DOHH2 (cell line): Measurements from ENCODE around the gene LTO1.

Source experiments
- H3F3A ChIP-seq: fragments of 200-600 bp; sonication (generic), shearing (Covaris generic); 2 replicates; pipeline ENCODE4 v1.6.0; 2016; ENCODE audit warnings: antibody characterized with exemption, mild to moderate bottlenecking; ENCODE audit not compliant: control insufficient read depth, insufficient read depth
- H3K27ac ChIP-seq: fragments of 200-600 bp; sonication (generic); 2 replicates; pipeline ENCODE4 v1.5.1; 2014; ENCODE audit warnings: low read depth, mild to moderate bottlenecking, low read length, moderate library complexity
- H3K27me3 ChIP-seq: fragments of 200-600 bp; sonication (generic); 2 replicates; pipeline ENCODE4 v1.6.1; 2014; ENCODE audit warnings: mild to moderate bottlenecking, low read length, mixed read lengths; ENCODE audit not compliant: control insufficient read depth
- H3K36me3 ChIP-seq: fragments of 200-600 bp; sonication (generic); 2 replicates; pipeline ENCODE4 v1.6.1; 2014; ENCODE audit warnings: mild to moderate bottlenecking, low read length, moderate library complexity, mixed read lengths; ENCODE audit not compliant: control insufficient read depth
- H3K4me1 ChIP-seq: fragments of 200-600 bp; sonication (generic); 2 replicates; pipeline ENCODE4 v1.6.1; 2014; ENCODE audit warnings: mild to moderate bottlenecking, low read length, mixed read lengths; ENCODE audit not compliant: control insufficient read depth
- H3K4me2 ChIP-seq: fragments of 200-600 bp; sonication (generic); 2 replicates; pipeline ENCODE4 v1.6.0; 2014; ENCODE audit warnings: mild to moderate bottlenecking, low read length, moderate library complexity
- H3K4me3 ChIP-seq: fragments of 200-600 bp; sonication (generic); 2 replicates; pipeline ENCODE4 v1.5.1; 2014; ENCODE audit warnings: mild to moderate bottlenecking, low read length, mixed read lengths
- H3K79me2 ChIP-seq: fragments of 200-600 bp; sonication (generic); 2 replicates; pipeline ENCODE4 v1.6.1; 2014; ENCODE audit warnings: mild to moderate bottlenecking, low read length, mixed read lengths; ENCODE audit not compliant: control insufficient read depth
- H3K9me2 ChIP-seq: fragments of 200-600 bp; sonication (generic); replicated peaks from 2 replicates; pipeline ENCODE4 v1.6.1; 2014; ENCODE audit warnings: mild to moderate bottlenecking, low read length, mixed read lengths; ENCODE audit not compliant: control insufficient read depth
- H3K9me3 ChIP-seq: fragments of 200-600 bp; sonication (generic); 2 replicates; pipeline ENCODE4 v1.6.1; 2014; ENCODE audit warnings: antibody characterized with exemption, low read length, mixed read lengths; ENCODE audit not compliant: control insufficient read depth, insufficient read depth
- H4K20me1 ChIP-seq: fragments of 200-600 bp; sonication (generic); 2 replicates; pipeline ENCODE4 v1.6.0; 2014; ENCODE audit warnings: low read depth, mild to moderate bottlenecking, antibody characterized with exemption, low read length, moderate library complexity; ENCODE audit not compliant: control insufficient read depth, insufficient read depth
- EZH2phosphoT487 ChIP-seq: fragments of 200-600 bp; sonication (generic); IDR thresholded peaks from 2 replicates; pipeline ENCODE4 v1.6.1; 2017; ENCODE audit warnings: borderline replicate concordance, mild to moderate bottlenecking, antibody characterized with exemption, low read length, moderate library complexity, mixed read lengths
- TF ChIP-seq, protein P1 (sequence below): fragments of 200-600 bp; sonication (generic); IDR thresholded peaks from one replicate; pipeline ENCODE4 v1.5.1; 2014; ENCODE audit warnings: antibody characterized with exemption, mild to moderate bottlenecking, low read depth, low read length; ENCODE audit not compliant: poor library complexity, severe bottlenecking

The LTO1 gene

DNA sequence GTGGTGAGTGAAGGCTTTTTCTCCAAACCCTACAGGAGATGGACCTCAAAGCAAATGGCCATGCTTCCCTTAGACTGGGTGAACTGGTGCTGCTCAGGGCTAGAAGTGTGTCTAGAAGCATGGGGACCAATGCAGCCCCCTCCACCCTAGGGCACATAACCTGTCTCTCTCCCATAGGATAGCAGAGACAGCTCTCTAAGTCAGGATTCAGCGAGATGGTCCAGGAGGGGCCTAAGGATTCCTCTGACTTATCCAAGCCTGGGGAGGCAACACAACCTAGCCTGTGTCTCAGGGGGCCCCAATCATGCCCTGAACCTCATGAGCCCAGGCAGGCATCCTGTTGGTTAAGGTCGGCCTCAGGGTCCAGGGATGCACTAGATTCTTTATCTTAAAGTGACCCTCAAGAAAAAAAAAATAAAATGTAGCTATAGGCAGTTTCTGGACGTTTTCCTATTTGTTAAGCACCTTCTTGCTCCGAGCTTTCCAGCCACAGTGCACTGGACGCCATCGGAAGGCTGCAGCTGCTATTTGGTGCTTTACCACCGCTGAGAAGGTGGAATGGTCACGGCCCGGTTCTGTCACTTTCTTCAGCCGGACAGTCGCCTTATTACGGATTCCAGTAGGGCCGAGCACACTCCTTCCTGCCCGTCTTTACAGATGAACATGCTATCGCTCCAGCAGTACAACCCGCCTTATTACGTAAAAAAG is 39.2 kb downstream of the LTO1 start:
- Histone ChIP-seq H4K20me1 (no peaks in the 10 kb centered on the region), H3K4me3 (no peak overlapping the region), H3K27me3 (peaks cover 24% of the 10 kb centered on the region), H3K79me2 (no peaks in the 10 kb centered on the region), H3K9me3 (no peaks in the 10 kb centered on the region), H3F3A (no peaks in the 10 kb centered on the region), H3K27ac (no peak overlapping the region), H3K36me3 (no peaks in the 10 kb centered on the region), H3K4me1 (no peaks in the 10 kb centered on the region), H3K4me2 (no peak overlapping the region), H3K9me2 (no peaks in the 10 kb centered on the region)
- TF ChIP-seq, protein P1, sequence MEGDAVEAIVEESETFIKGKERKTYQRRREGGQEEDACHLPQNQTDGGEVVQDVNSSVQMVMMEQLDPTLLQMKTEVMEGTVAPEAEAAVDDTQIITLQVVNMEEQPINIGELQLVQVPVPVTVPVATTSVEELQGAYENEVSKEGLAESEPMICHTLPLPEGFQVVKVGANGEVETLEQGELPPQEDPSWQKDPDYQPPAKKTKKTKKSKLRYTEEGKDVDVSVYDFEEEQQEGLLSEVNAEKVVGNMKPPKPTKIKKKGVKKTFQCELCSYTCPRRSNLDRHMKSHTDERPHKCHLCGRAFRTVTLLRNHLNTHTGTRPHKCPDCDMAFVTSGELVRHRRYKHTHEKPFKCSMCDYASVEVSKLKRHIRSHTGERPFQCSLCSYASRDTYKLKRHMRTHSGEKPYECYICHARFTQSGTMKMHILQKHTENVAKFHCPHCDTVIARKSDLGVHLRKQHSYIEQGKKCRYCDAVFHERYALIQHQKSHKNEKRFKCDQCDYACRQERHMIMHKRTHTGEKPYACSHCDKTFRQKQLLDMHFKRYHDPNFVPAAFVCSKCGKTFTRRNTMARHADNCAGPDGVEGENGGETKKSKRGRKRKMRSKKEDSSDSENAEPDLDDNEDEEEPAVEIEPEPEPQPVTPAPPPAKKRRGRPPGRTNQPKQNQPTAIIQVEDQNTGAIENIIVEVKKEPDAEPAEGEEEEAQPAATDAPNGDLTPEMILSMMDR: no peak
- TF ChIP-seq EZH2phosphoT487: no peak

DNA sequence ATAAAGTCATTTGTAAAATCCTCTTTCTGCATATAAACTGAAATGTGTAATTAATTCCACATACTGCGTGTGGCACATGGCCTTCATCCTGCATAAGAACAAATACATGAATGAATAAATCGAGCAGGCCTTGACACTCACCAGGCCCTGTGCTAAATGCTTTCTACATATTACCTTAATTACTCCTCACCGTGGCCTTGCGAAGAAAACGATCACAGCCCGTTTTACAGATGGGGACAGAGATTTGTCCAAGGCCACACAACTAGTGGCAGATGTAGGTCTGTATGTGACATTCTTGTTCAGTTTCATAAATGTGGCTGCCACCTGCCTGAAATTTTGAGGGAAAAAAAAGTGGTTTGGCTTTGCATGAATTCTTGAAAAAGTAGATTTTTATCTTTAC is 40.0 kb downstream of the LTO1 start:
- Histone ChIP-seq H3K9me3 (no peaks in the 10 kb centered on the region), H3K9me2 (no peaks in the 10 kb centered on the region), H3K4me3 (no peak overlapping the region), H3K27ac (no peak overlapping the region), H3K4me2 (no peak overlapping the region), H3K36me3 (no peaks in the 10 kb centered on the region), H3F3A (no peaks in the 10 kb centered on the region), H3K4me1 (no peaks in the 10 kb centered on the region), H4K20me1 (no peaks in the 10 kb centered on the region), H3K27me3 (peaks cover 18% of the 10 kb centered on the region), H3K79me2 (no peaks in the 10 kb centered on the region)
- TF ChIP-seq EZH2phosphoT487: no peak
- TF ChIP-seq, protein P1: no peak

DNA sequence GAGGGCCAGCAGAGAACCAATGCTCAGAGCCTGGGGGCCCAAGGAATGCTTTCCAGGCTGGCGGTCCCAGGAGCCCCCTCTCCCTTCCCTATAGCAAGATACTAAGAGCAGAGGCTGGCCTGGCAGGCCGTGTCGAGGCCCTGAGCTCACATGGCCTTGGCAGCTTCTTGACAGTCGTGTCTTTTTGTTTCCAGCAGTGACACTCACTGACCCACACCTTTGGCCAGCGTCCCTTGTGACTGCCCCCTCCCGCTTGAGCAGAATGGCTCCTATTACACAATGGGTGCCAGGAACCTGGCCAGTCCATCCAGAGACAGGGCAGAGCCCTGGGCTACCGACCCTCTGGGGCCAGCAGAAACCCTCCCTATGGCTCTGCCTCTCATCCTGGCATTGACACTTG is 40.6 kb downstream of the LTO1 start:
- no peak overlapping the region for H3K4me3 ChIP-seq
- no peaks in the 10 kb centered on the region for H3K36me3 ChIP-seq
- no peak for TF ChIP-seq EZH2phosphoT487
- TF ChIP-seq, protein P1: no peak
- H3K4me2 ChIP-seq: no peak overlapping the region
- no peaks in the 10 kb centered on the region for H3K9me2 ChIP-seq
- H3K27me3 ChIP-seq: peaks cover 12% of the 10 kb centered on the region
- no peaks in the 10 kb centered on the region for H3K79me2 ChIP-seq
- no peaks in the 10 kb centered on the region for H4K20me1 ChIP-seq
- H3K27ac ChIP-seq: no peak overlapping the region
- no peaks in the 10 kb centered on the region for H3F3A ChIP-seq
- H3K4me1 ChIP-seq: no peaks in the 10 kb centered on the region
- peaks cover 3% of the 10 kb centered on the region; the same call in 1 of the 2 replicates for H3K9me3 ChIP-seq
